Pancreas (tissue), 10 donors: Measurements from ENCODE around the gene PAN2. TPM values are rescaled to one million over a fixed set of nuclear protein-coding genes. Genes with fewer than 3 reads are reported as not detected.
"Not testable (repeated sequence)": the region's sequence is repeated elsewhere in the genome, so short reads cannot be mapped to it uniquely, and the experiment has no call there.

Experiments
- ATAC-seq, 4 donors: fragments of 200-7000 bp; cut with Tn5 transposase; one replicate each; pipeline versions ENCODE4 v1.8.0 to v1.9.1; 2020; ENCODE audit warnings: mild to moderate bottlenecking in 4 of 4, moderate library complexity in 4 of 4
- DNase-seq, 6 donors: peaks; one replicate each; pipeline ENCODE4 v3.0.0-alpha.2; 2020
- FAIRE-seq: peaks from 2 replicates; lab custom pipeline; 2012; peaks lifted over from hg19 to GRCh38; lab: Jason Lieb, UNC
- H3K27ac ChIP-seq, 4 donors: fragments of 200-600 bp; sonication (generic); 1 replicate in 3 of 4; 2 replicates in 1 of 4; pipeline versions ENCODE4 v1.5.0 to v1.8.0; 2020
- H3K27me3 ChIP-seq, 4 donors: fragments of 200-600 bp; one replicate each; pipeline ENCODE4 v1.8.0; 2021
- H3K36me3 ChIP-seq, 3 donors: fragments of 200-600 bp; sonication (generic) in 1 of 3; one replicate each; pipeline versions ENCODE4 v1.5.0 to v1.8.0; 2020 to 2021
- H3K4me1 ChIP-seq, 3 donors: fragments of 200-600 bp; one replicate each; pipeline ENCODE4 v1.8.0; 2021
- H3K4me3 ChIP-seq, 4 donors: fragments of 200-600 bp; sonication (generic) in 2 of 4; one replicate each; pipeline versions ENCODE4 v1.5.0 to v1.8.0; 2020 to 2021
- H3K9me3 ChIP-seq, 4 donors: fragments of 200-600 bp; one replicate each; pipeline ENCODE4 v1.8.0; 2021
- WGBS, 2 donors: extraction: QIAGEN DNeasy Blood & Tissue Kit; methylation state at CpG; one replicate each; pipeline ENCODE4 v1.1.7; 2013; 5-methylcytosine and 5-hydroxymethylcytosine counted together
- intact Hi-C, 3 donors: fragments of 100-400 bp; cut with DNase I; formaldehyde crosslinking; loops; one replicate each; pipeline versions ENCODE4 v1.11.1 to v1.14.2; 2022
- polyA plus RNA-seq, 2 donors: library from polyadenylated mRNA; stranded (reverse); fragments of 200-250 nt; gene quantifications; one replicate each; pipeline ENCODE4 v1.2.3, GENCODE V29; 2013
- total RNA-seq, 6 donors: library from RNA; stranded (reverse); fragmentation: NEBNext Ultra II Directional in 4 of 6; extraction: Animal tissue kit (Norgen Biotek cat#: 25700) in 4 of 6; gene quantifications; one replicate each; pipeline versions ENCODE4 v1.2.1 to v1.2.4, GENCODE V29; 2021 to 2023
- TF ChIP-seq, protein P1 (sequence below), 4 donors: fragments of 200-600 bp; sonication (generic) in 3 of 4; IDR thresholded peaks; one replicate each; pipeline versions ENCODE4 v1.5.0 to v1.8.0; 2021; ENCODE audit warnings: antibody characterized with exemption in 4 of 4
- donor health status: healthy with polysubstance abuse.
- donor health status: DM: no; HTN: no; CAD: no; lungs with moderate emphysema.
- donor health status: DM: no; HTN: no; CAD: no.
- donor health status: control.
- donor health status: control.
- donor health status: Bipolar disorder and iron deficiency.
- donor health status: DM: yes; HTN: yes; CAD: no.
- donor health status: DM: no; HTN: no; CAD: no.
- donor health status: DM: no; HTN: no; CAD: no.
- donor health status: DM: yes; HTN: yes; CAD: no.

PAN2 gene
- total and polyA plus RNA-seq, 8 donors, result 24.3 to 111 (median 49.3) TPM

DNA sequence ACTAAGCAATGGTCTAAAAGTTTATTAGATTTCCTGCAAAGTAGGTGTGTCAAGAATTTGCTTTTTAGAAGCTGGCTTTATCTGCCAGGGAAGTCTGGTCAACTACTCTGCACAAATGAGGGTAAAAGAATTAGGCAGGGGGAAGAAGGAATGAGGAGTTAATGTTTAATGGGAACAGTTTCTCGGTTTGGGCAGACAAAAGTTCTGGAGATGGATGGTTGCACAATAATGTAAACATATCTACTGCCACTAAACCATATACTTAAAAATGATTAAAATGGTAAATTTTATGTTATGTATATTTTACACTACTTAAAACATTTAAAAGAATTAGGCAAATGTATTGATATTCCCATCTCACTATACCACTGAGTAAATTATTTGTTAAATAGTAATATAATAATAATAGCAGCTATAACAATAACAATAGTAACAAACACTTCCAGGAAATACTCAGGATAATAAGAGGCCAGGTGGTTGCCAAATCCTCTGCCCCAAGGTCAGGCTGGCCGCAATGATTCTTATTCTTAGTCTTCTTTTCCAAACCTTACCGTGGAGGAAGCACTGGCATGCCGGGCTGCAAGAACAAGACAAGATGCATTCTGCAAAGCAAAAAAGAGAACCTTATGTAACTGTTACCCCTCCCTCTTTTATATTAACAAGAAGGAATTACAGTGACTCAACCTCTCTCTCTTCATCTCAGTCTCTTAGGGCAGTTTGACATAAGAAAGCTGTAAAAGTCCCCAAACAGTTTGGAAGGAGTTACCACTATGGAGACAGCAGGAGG, 47.6 kb downstream of the PAN2 start:
- Histone ChIP-seq H3K4me1 (peaks cover 0 to 21% (median 0%) of the 10 kb centered on the region in 3 donors), H3K27me3 (no peaks in the 10 kb centered on the region), H3K27ac (peak overlapping the region in 2 of 4 donors; percentile 5 to 31), H3K9me3 (no peaks in the 10 kb centered on the region), H3K36me3 (peaks cover 7 to 39% (median 20%) of the 10 kb centered on the region in 3 donors), H3K4me3 (no peak overlapping the region)
- WGBS, 2 donors, result 19 to 20% methylated on average over 4 of the region's 4 CpGs
- FAIRE-seq, result no peak
- no peak for DNase-seq
- peak in 3 of 4 donors; percentile 40 to 71 (median 40) for ATAC-seq
- intact Hi-C loops, result no loop called here
- TF ChIP-seq, protein P1, sequence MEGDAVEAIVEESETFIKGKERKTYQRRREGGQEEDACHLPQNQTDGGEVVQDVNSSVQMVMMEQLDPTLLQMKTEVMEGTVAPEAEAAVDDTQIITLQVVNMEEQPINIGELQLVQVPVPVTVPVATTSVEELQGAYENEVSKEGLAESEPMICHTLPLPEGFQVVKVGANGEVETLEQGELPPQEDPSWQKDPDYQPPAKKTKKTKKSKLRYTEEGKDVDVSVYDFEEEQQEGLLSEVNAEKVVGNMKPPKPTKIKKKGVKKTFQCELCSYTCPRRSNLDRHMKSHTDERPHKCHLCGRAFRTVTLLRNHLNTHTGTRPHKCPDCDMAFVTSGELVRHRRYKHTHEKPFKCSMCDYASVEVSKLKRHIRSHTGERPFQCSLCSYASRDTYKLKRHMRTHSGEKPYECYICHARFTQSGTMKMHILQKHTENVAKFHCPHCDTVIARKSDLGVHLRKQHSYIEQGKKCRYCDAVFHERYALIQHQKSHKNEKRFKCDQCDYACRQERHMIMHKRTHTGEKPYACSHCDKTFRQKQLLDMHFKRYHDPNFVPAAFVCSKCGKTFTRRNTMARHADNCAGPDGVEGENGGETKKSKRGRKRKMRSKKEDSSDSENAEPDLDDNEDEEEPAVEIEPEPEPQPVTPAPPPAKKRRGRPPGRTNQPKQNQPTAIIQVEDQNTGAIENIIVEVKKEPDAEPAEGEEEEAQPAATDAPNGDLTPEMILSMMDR (IDR thresholded peaks at IDR 0.05), result no peak

DNA sequence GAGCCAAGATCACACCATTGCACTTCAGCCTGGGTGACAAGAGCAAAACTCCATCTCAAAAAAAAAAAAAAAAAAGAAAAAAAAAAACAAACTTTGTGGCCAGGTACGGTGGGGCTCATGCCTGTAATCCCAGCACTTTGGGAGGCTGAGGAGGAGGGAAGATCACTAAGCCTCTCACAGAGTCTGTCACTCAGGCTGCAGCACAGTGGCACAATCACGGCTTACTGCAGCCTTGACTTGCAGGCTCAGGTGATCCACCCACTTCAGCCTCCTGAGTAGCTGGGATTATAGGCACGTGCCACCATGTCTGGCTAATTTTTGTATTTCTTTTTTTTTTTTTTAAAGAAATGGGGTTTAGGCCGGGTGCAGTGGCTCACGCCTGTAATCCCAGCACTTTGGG, 49.5 kb downstream of the PAN2 start:
- FAIRE-seq, H3K4me3 ChIP-seq, H3K27ac ChIP-seq, DNase-seq, H3K27me3 ChIP-seq, H3K9me3 ChIP-seq, ATAC-seq, intact Hi-C loops: not testable (repeated sequence)
- Histone ChIP-seq H3K4me1 (peaks cover 0 to 21% (median 0%) of the 10 kb centered on the region in 3 donors), H3K36me3 (peaks cover 12 to 40% (median 21%) of the 10 kb centered on the region in 3 donors)
- 88 to 96% methylated on average over 5 of the region's 5 CpGs for WGBS, 2 donors

DNA sequence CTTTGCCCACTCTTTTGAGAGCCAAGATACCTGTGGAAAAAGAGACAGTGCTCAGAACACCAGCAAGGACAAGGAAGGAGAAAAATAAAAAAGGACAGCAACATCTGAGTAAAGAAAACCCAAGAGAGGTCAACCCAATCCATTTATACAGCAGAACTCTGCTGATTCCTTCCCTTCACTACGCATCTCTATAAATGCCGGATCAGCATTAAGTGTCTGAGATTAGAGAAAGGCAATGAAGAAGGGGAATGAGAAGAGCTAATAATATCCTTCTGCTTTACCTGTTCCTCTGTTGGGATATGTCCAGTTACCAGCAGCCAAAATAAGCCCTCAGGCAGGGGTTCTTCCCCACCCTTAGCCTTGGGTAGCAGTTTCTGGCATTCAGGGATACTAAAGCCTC, 51.2 kb downstream of the PAN2 start:
- peaks cover 0 to 20% (median 0%) of the 10 kb centered on the region in 3 donors for H3K4me1 ChIP-seq
- no peak for FAIRE-seq
- intact Hi-C loops, result no loop called here

DNA sequence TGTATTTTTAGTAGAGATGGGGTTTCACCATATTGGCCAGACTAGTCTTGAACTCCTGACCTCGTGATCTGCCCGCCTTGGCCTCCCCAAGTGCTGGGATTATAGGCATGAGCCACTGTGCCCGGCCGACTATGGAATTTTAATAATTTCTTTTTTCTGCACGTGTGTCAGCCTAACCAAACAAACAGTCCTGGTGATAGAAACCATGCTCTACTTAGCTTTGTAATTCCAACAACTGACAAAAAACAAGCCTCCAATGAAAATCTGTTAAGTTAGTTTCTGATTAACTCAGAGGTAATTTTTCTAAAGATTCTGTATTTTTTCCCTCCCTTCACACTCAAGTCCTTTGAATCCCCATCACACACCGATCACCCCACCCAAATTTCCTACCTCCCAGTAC, 51.8 kb downstream of the PAN2 start:
- Histone ChIP-seq H3K27me3 (no peaks in the 10 kb centered on the region), H3K27ac (no peak overlapping the region), H3K4me1 (peaks cover 0 to 15% (median 0%) of the 10 kb centered on the region in 3 donors), H3K4me3 (no peak overlapping the region), H3K9me3 (no peaks in the 10 kb centered on the region), H3K36me3 (peaks cover 15 to 60% (median 24%) of the 10 kb centered on the region in 3 donors)
- TF ChIP-seq, protein P1 (IDR thresholded peaks at IDR 0.05), result no peak
- intact Hi-C loops, result no loop called here
- WGBS, 2 donors, result 71 to 73% methylated on average over 6 of the region's 6 CpGs
- no peak for ATAC-seq
- FAIRE-seq, result no peak
- no peak for DNase-seq

More for the DNA sequence above, 51.2 kb downstream of the PAN2 start:
- DNase-seq (no peak), ATAC-seq (no peak)
- TF ChIP-seq, protein P1 (IDR thresholded peaks at IDR 0.05), result no peak
- H3K36me3 ChIP-seq, result peaks cover 15 to 57% (median 24%) of the 10 kb centered on the region in 3 donors
- no peak overlapping the region for H3K27ac ChIP-seq
- no peaks in the 10 kb centered on the region for H3K27me3 ChIP-seq
- 93 to 100% methylated on average over 2 of the region's 2 CpGs for WGBS, 2 donors
- H3K9me3 ChIP-seq, result no peaks in the 10 kb centered on the region
- H3K4me3 ChIP-seq, result no peak overlapping the region

DNA sequence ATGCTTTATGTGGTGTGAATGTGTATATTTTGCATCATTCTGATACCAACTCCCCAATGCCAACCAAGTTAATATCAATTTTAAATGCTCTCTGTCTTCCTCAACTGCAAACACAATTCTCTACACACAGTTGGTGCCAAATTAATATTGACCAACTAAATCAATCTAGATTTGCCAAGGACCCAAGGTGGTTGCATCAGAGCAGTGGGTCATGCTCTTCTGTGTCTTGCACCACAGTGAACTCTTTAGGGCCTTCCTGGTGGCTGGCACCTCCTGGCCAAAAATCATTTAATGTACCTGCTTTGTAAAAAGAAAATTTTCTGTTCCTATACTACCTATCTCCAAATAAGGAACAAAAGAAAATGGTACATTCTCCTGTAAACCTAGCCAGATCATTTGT, 53.0 kb downstream of the PAN2 start:
- Histone ChIP-seq H3K4me1 (peaks cover 0 to 3% (median 0%) of the 10 kb centered on the region in 3 donors), H3K27ac (no peak overlapping the region), H3K27me3 (no peaks in the 10 kb centered on the region), H3K4me3 (no peak overlapping the region), H3K9me3 (no peaks in the 10 kb centered on the region), H3K36me3 (peaks cover 15 to 68% (median 30%) of the 10 kb centered on the region in 3 donors)
- TF ChIP-seq, protein P1 (IDR thresholded peaks at IDR 0.05), result no peak
- DNase-seq (peak in 1 of 6 donors; percentile 30), ATAC-seq (peak in 3 of 4 donors; percentile 42 to 46 (median 45)), FAIRE-seq (no peak)
- intact Hi-C loops, result no loop called here
